Measurements from ENCODE around the gene RNU6-9.

DNA sequence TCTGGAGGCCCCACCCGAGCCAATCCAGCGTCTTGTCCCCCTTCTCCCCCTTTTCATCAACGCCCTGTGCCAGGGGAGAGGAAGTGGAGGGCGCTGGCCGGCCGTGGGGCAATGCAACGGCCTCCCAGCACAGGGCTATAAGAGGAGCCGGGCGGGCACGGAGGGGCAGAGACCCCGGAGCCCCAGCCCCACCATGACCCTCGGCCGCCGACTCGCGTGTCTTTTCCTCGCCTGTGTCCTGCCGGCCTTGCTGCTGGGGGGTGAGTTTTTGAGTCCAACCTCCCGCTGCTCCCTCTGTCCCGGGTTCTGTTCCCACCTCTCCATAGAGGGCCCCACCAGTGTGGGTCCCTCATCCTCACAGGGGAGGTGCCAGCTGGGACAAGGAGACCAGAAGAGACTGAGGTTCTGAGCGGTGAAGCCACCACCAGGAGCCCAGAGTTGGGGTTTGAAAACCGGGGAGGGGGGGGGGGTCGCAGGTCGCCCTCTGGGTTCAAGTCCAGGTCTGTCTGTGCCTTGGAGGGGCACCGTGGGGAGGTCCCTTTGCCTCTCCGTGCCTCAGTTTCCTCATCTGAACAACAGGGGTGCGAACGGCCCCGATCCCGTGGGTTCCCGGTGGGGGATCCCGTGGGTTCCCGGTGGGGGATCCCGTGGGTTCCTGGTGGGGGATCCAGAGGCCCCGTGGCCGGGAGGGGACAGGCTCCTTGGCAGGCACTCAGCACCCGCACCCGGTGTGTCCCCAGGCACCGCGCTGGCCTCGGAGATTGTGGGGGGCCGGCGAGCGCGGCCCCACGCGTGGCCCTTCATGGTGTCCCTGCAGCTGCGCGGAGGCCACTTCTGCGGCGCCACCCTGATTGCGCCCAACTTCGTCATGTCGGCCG, 40.9 kb upstream of the RNU6-9 start, which contains the start of gene ELANE:
- TF ChIP-seq, protein P1, sequence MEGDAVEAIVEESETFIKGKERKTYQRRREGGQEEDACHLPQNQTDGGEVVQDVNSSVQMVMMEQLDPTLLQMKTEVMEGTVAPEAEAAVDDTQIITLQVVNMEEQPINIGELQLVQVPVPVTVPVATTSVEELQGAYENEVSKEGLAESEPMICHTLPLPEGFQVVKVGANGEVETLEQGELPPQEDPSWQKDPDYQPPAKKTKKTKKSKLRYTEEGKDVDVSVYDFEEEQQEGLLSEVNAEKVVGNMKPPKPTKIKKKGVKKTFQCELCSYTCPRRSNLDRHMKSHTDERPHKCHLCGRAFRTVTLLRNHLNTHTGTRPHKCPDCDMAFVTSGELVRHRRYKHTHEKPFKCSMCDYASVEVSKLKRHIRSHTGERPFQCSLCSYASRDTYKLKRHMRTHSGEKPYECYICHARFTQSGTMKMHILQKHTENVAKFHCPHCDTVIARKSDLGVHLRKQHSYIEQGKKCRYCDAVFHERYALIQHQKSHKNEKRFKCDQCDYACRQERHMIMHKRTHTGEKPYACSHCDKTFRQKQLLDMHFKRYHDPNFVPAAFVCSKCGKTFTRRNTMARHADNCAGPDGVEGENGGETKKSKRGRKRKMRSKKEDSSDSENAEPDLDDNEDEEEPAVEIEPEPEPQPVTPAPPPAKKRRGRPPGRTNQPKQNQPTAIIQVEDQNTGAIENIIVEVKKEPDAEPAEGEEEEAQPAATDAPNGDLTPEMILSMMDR (IDR thresholded peaks at IDR 0.05; ENCODE audit: borderline replicate concordance, extremely low read depth, low read length, poor library complexity, severe bottlenecking) = no peak
- no peak for TF ChIP-seq EZH2 (IDR thresholded peaks at IDR 0.05; ENCODE audit: borderline replicate concordance, low read depth, low read length, severe bottlenecking)

Measured in DND-41 (cell line).